Thoracic aorta (tissue), 2 donors: Measurements from ENCODE around the gene RRP15. TPM values are rescaled to one million over a fixed set of nuclear protein-coding genes. Genes with fewer than 3 reads are reported as not detected.

Experiments
- ATAC-seq: fragments of 150-250 bp; one replicate; pipeline ENCODE4 v1.8.0; 2017; ENCODE audit warnings: low read depth; ENCODE audit not compliant: insufficient number of reproducible peaks, low FRiP score
- DNase-seq: peaks from one replicate; pipeline ENCODE4 v3.0.0-alpha.2; 2020; ENCODE audit warnings: low spot score
- H3K27ac ChIP-seq, 2 donors: fragments of 200-600 bp; sonication (generic); 1 replicate in 1 of 2; 2 replicates in 1 of 2; pipeline ENCODE4 v1.5.1; 2016; ENCODE audit warnings: mild to moderate bottlenecking in 2 of 2, moderate library complexity in 2 of 2
- H3K27me3 ChIP-seq: fragments of 200-600 bp; sonication (generic); replicated peaks from 2 replicates; pipeline ENCODE4 v1.6.0; 2016; ENCODE audit warnings: mild to moderate bottlenecking; ENCODE audit not compliant: insufficient read depth
- H3K36me3 ChIP-seq: fragments of 200-600 bp; sonication (generic); one replicate; pipeline ENCODE4 v1.5.1; 2016
- H3K4me1 ChIP-seq, 2 donors: fragments of 200-600 bp; sonication (generic); 1 replicate in 1 of 2; 2 replicates in 1 of 2; pipeline versions ENCODE4 v1.5.1 to v1.6.0; 2016; ENCODE audit warnings: low read depth in 2 of 2, mild to moderate bottlenecking in 1 of 2; ENCODE audit not compliant: control insufficient read depth in 1 of 2
- H3K4me3 ChIP-seq: fragments of 200-600 bp; sonication (generic); 2 replicates; pipeline ENCODE4 v1.5.1; 2016; ENCODE audit warnings: mild to moderate bottlenecking
- H3K9me3 ChIP-seq: fragments of 200-600 bp; sonication (generic); 2 replicates; pipeline ENCODE4 v1.5.1; 2016
- CTCF ChIP-seq: fragments of 200-600 bp; sonication (generic); IDR thresholded peaks from one replicate; pipeline ENCODE4 v1.5.1; 2019; ENCODE audit warnings: antibody characterized with exemption
- total RNA-seq, 2 donors: library from RNA; depleted of rRNA; stranded (reverse); fragments of >200 nt; gene quantifications; one replicate each; pipeline versions ENCODE4 v1.1.0 to v1.2.3, GENCODE V29; 2016

RRP15 gene
- total RNA-seq, 2 donors from 2014 or later = 2.2 to 14.3 TPM

- Histone ChIP-seq H3K4me3 (no peak overlapping the region), H3K27me3 (no peaks in the 10 kb centered on the region), H3K36me3 (no peaks in the 10 kb centered on the region), H3K9me3 (no peaks in the 10 kb centered on the region), H3K4me1 (no peaks in the 10 kb centered on the region), H3K27ac (no peak overlapping the region)
- TF ChIP-seq CTCF = no peak
- no peak for ATAC-seq
- DNase-seq = no peak
Observed at GRCh38 chr1:218274511-218274910, 10.6 kb upstream of the RRP15 start.

GRCh38 chr1:218275823-218276222 lies 9.3 kb upstream of the RRP15 start:
- ATAC-seq (no peak), DNase-seq (no peak)
- Histone ChIP-seq H3K27me3 (no peaks in the 10 kb centered on the region), H3K36me3 (no peaks in the 10 kb centered on the region), H3K4me1 (no peaks in the 10 kb centered on the region), H3K4me3 (no peak overlapping the region), H3K27ac (no peak overlapping the region), H3K9me3 (no peaks in the 10 kb centered on the region)
- TF ChIP-seq CTCF = no peak

- H3K4me3 ChIP-seq = no peak overlapping the region
- no peak for TF ChIP-seq CTCF
- H3K9me3 ChIP-seq = no peaks in the 10 kb centered on the region
- DNase-seq (no peak), ATAC-seq (no peak)
- no peaks in the 10 kb centered on the region for H3K36me3 ChIP-seq
- H3K27me3 ChIP-seq = no peaks in the 10 kb centered on the region
- H3K4me1 ChIP-seq = peaks cover 4 to 8% of the 10 kb centered on the region in 2 donors
- no peak overlapping the region for H3K27ac ChIP-seq
Observed at GRCh38 chr1:218281285-218281684, 3.8 kb upstream of the RRP15 start.

GRCh38 chr1:218284377-218284916 lies 646 bp upstream of the RRP15 start:
- H3K27ac ChIP-seq = peak overlapping the region; percentile 65 to 73
- peak overlapping the region; percentile 86 for H3K4me3 ChIP-seq
- TF ChIP-seq CTCF = no peak
- H3K9me3 ChIP-seq = no peaks in the 10 kb centered on the region
- H3K4me1 ChIP-seq = peaks cover 5 to 13% of the 10 kb centered on the region in 2 donors
- DNase-seq (no peak), ATAC-seq (no peak)
- H3K27me3 ChIP-seq = no peaks in the 10 kb centered on the region
- no peaks in the 10 kb centered on the region for H3K36me3 ChIP-seq

GRCh38 chr1:218292515-218292914 lies 7.4 kb downstream of the RRP15 start:
- Histone ChIP-seq H3K27ac (no peak overlapping the region), H3K4me1 (peaks cover 3 to 9% of the 10 kb centered on the region in 2 donors), H3K9me3 (no peaks in the 10 kb centered on the region), H3K4me3 (no peak overlapping the region), H3K36me3 (no peaks in the 10 kb centered on the region), H3K27me3 (no peaks in the 10 kb centered on the region)
- ATAC-seq (no peak), DNase-seq (no peak)
- no peak for TF ChIP-seq CTCF
